HG03139 (cell line): ENCODE results near the gene CBFA2T2.
"Not testable (repeated sequence)": the region's sequence is repeated elsewhere in the genome, so short reads cannot be mapped to it uniquely, and the experiment has no call there.

ENCODE experiments used
- ATAC-seq: cut with Tn5 transposase; IDR thresholded peaks from one replicate; pipeline ENCODE4 v1.9.1; 2021; ENCODE audit not compliant: unreplicated experiment

The CBFA2T2 gene

DNA sequence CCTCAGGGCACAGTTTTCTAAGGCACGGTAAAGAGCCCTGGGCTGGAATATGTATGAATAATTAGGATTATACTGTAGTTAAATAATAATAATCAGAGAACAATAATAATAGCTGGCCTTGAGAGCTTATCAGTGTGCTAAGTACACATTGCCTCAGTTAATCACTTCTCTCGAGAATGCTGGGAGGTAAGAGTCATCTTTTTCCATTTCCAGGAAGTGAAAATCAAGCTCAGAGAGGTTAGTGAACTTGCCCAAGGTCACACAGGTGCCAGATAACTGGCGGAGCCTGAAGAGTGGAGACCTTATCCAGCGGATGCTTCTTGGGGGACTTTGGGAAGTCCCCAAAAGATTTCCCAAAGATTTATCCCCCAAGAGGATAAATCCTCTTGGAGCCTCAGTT is 19.4 kb upstream of the CBFA2T2 start:
- ATAC-seq: no peak

DNA sequence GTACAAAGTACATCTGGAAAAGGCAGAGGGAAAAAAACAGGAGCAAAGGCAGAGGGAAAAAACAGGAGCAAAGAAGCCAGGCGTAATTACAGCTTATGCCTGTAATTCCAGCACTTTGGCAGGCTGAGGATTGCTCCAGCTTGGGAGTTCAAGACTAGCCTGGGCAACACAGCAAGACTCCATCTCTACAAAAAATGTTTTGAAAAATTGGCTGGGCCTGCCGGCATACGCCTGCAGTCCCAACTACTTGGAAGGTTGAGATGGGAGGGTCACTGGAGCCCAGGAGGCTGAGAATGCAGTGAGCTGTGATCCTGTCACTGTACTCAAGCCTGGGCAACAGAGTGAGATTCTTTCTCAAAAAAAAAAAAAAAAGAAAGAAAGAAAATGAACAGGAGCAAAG is 19.0 kb upstream of the CBFA2T2 start:
- ATAC-seq: no peak

DNA sequence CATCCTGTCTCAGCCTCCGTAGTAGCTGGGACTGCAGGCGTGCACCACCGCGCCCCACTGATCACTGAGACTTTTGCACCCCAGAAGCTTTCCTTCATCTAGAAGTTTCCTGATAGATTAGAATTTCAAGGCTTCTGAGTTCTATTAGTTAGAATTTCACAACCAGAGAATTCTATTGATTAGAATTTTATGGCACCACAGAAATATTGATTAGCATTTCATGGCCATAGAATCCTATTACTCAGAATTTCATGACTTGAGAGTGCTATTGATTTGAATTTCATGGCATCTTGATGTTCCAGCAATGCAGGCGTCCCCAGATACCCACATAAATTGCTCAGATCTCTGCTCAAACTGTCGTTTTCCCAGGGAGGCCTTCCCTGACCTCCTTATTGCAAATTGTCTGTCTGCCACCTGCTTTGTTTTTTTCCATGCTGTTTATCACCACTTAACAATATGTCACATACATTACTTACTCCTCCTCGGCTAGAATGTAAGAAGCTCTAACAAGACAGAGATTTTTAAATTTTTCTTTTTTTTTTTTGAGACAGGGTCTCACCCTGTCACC is 16.9 kb upstream of the CBFA2T2 start:
- ATAC-seq: no peak

DNA sequence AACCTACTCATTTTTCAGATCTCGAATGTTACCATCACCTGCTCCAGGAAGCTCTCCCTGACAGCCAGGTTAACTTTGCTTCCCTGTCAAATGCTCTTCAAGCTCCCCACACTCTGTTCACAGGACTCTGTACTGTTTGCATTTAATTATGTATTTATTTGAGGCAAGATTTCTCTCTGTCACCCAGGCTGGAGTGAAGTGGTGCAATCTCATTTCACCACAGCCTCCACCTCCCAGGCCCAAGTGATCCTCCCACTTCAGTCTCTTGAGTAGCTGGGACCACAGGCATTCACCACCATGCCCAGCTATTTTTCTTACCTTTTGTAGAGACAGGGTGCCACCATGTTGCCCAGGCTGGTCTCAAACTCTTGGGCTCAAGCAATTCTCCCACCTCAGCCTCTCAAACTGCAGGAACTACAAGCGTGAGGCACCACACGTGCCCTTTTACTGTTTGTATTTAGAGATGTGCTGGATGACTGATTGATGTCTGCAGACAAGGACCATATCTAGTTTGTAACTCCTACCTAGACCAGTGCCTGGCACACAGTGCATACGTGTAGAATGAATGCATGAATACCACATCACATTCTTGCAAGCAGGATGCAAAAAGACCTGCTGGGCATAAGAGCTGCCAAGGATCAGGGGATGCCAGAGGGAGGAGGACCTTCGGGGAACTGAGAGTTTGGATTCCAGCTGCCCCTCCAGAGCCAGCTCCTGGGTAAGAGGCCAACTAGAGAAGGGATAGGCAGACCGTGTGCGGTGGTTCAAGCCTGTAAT is 15.6 kb upstream of the CBFA2T2 start:
- ATAC-seq: no peak

DNA sequence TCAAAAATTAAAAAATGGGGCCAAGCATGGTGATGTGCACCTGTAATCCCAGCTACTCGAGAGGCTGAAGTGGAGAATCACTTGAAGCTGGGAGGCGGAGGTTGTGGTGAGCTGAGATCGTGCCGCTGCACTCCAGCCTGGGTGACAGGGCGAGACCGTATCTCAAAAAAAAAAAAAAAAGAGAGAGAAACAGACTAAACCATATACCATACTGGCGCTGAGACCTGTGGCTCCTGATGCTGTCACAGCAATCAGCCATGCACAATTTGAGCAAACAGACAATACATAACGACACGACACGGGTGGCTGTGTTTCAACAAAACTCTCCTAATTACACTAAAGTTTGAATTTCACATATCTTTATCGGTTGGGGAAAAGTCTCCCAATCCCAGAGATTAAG is 14.9 kb upstream of the CBFA2T2 start:
- no peak for ATAC-seq

DNA sequence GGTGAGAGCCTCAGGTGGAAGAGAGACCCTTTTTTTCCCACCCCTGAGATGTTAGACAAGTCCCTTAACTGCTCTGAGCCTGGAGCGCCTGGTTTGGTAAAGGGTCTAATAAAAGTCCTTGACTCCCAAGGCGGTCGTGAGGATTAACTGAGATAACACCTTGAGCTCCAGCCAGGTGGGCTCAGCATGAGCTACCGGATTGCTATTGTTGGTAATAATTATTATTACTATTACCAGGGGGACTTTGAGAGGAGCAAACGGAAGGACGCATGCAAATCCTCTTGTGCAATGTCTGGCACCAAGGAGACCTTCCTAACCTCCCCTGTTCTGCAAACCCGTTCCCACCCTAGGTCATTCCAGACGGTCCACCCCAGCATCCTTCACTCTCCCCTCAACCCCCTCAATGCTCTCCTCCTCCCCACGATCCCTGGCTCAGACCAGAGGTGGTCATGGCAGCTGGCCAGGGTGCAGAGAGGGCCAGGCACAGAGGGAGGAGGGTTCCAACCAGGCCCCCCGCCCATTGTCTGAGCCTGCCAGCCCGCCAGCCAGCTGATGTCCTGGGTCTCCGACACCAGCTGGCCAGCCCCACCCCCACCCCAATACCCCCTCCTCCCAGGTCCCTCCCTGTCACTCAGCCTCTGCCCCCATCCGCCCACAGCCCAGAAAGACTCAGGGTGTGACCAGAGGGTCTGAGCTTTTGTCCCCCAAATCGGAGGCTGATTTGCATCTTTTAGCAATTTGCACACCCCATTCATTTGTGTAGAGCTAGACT is 14.3 kb upstream of the CBFA2T2 start:
- ATAC-seq: no peak

DNA sequence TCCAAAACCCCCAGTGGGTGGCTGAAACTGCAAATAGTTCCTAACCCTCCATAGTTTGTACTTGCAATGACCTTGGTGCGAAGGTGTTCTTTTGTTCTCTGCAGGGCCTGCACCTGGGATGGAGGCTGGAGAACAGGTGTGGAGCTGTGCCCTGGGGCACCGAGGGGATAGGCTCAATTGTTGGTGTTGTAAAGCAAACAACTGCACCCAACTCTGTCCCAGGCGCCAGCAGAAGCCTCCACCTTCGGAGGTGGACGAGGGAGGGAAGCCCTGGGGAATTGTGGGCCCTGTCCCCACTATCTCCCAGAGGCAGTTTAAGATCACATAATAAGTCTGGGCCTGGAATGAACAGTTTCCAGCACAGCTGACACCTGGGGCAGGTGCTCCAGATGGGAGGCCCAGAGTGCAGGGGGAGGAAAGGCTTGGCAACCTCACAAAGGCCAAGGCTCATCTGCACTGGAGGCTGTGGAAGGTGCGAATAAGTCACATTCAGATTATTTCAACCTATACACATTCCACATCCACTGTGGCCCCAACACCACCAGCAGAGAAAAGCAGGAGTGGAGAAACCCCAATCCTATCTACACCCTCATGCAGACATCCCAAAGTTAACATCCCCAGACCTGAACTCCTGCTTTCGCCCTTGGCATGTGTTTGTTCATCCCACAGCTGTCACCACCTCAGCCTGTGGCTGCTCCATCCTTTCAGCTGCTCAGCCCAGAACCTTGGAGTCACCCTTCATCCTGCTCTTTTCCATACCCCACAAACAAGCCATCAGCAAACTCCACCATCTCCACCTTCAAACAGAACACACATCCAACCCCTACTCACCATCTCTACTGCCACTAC is 12.3 kb upstream of the CBFA2T2 start:
- ATAC-seq: no peak

DNA sequence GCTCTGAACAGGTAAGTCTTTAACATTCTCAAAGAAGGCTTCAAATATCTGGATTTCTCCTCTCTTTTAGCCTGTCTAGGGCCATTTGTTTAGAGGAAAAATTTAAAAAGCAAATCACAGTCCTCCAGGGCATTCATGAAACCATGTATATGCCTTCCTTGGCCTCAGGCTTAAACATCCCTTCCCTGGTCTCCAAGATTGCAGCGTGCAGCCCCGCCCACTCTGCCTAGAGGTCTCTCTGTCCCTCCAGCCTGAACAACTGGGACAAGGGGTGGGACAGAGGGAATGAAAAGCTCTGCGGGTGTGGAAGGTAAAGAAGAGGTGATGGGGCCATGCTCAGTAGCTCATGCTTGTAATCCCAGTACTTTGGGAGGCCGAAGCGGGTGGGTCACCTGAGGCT is 9.8 kb upstream of the CBFA2T2 start:
- ATAC-seq: no peak

DNA sequence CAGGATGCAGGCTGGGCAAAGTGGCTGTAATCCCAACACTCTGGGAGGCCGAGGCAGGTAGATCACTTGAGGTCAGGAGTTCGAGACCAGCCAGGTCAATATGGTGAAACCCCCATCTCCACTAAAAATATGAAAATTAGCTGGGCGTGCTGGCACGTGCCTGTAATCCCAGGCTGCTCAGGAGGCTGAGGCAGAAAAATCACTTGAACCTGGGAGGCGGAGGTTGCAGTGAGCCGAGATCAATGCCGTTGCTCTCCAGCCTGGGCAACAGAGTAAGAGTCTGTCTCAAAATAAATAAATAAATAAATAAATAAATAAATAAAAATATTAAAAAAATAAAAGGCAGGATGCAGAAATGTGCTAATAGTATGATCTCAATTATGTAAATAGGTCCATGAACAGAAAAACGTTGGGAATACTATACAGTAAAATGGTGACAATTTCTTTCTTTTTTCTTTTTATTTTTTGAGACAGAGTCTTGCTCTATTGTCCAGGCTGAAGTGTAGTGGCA is 8.4 kb upstream of the CBFA2T2 start:
- ATAC-seq: no peak

DNA sequence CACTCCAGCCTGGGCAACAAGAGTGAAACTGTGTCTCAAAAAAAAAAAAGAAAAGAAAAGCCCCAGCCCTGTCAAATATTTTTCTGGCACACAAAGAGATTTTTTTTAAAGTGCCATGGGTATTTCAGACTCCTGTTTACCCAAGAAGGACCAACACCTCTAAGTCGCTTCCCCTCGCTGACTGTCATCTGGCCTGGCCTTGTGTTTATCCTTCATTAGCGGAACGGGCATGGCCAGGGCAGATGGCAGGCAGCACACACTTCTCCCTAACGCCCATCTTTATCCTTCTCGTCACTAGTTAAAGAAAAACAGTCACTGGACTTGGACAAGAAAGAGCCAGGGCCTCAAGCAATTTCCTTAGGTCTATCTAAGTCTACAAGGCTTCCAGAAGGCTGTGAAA is 7.3 kb upstream of the CBFA2T2 start:
- ATAC-seq: no peak

DNA sequence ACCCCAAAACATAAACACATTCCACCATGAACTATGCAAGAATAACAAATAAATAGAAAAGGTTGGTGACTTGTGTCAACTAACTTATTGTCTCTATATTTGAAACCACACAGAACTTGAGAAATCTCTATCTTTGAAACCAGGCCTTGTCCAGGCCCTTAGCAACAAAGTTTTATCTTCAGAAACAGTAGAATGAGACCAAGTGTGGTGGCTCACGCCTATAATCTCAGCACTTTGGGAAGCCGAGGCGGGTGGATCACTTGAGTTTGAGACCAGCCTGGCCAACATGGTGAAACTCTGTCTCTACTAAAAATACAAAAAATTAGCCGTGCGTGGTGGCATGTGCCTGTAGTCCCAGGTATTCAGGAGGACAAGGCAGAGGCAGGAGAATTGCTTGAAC is 6.7 kb upstream of the CBFA2T2 start:
- not testable (repeated sequence) for ATAC-seq

DNA sequence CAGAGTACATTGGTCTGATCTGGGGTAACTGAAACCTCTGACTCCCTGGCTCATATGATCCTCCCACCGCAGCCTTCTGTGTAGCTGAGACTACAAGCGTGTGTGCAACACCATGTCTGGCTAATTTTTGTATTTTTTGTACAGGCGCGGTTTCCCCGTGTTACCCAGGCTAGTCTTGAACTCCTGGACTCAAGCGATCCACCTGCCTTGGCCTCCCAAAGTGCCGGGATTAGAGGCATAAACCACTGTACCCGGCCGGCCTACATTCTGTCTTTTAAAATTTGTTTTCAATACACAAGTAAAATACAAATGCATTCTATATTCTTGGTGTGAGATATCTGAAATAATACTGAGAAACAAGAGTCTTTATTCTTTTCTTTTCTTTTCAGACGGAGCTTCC is 1.7 kb upstream of the CBFA2T2 start:
- ATAC-seq: no peak

DNA sequence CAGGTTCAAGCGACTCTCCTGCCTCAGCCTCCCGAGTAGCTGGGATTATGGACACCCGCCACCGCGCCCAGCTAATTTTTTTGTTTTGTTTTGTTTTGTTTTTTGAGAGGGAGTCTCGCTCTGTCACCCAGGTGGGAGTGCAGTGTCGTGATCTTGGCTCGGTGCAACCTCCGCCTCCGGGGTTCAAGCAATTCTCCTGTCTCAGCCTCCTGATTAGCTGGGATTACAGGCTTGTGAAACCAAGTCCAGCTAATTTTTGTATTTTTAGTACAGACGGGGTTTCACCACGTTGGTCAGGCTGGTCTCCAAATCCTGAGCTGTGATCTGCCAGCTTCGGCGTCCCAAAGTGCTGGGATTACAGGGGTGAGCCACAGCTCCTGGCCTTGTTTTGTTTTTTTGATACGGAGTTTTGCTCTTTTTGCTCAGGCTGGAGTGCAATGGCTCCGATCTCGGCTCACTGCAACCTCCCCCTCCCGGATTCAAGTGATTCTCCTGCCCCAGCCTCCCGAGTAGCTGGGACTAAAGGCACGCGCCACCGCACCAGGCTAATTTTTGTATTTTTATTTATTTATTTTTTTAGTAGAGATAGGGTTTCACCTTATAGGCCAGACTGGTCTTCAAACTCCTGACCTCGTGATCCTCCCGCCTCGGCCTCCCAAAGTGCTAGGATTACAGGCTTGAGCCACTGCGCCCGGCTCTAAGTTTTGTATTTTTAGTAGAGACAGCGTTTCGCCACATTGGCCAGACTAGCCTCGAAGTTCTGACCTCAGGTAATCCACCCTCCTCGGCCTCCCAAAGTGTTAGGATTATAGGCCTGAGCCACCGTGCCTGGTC is 1.0 kb upstream of the CBFA2T2 start:
- ATAC-seq: not testable (repeated sequence)

DNA sequence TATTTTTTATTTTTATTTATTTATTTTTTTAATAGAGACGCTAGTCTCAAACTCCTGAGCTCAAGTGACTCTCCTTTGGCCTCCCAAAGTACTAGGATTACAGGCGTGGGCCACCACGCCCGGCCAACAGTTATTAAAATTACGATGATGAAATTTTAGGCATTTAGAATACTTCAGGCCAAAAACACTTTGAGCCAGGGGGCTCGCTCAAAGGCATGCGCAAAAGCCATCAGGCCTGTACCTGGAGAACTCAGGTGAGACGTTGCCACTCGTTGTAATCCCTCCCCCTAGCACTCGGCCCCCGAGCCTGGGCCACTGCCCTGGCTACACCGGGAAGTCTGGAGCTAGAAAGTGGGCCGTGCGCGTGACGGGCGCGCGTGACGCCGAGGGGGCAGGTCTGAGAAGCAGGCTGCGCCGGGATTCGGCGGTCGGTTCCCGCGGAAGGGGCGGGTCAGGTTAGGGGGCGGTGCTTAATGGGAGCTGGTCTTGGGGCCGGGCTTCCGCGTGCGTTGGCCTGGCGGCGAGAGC is 337 bp upstream of the CBFA2T2 start:
- peak; percentile 94 for ATAC-seq

DNA sequence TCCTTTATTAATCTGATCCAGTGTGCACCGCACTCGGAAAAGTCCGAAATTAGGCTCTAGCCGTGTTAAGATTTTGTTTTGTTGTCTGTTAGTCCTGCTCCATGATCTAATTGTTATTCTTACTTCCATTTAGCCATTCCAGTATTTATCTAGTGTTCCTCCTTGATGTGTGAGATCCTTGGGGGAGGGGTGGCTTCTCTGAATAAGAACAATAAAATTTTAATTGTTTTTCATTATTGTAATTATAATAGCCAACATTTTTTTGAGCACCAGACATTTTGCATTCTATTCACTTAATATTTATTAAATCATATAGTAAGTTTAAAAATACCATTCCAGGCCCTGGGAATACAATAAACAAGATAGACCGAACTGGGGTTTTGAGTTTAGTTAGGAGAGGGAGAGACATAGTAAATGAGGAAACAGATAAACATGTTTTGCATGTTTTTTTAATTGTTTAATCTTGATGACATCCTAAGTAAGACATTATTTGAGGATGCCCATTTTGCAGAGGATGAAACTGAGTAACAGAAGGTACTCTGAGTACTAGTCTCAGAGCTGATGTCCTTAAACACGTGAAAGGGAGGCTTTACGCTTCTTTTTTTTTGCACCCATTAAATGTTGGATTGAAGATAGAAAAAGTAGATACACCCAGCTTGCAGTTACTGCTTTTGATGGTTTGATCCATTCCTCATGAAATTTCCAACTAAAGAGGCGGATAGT is 1.2 kb downstream of the CBFA2T2 start:
- no peak for ATAC-seq

DNA sequence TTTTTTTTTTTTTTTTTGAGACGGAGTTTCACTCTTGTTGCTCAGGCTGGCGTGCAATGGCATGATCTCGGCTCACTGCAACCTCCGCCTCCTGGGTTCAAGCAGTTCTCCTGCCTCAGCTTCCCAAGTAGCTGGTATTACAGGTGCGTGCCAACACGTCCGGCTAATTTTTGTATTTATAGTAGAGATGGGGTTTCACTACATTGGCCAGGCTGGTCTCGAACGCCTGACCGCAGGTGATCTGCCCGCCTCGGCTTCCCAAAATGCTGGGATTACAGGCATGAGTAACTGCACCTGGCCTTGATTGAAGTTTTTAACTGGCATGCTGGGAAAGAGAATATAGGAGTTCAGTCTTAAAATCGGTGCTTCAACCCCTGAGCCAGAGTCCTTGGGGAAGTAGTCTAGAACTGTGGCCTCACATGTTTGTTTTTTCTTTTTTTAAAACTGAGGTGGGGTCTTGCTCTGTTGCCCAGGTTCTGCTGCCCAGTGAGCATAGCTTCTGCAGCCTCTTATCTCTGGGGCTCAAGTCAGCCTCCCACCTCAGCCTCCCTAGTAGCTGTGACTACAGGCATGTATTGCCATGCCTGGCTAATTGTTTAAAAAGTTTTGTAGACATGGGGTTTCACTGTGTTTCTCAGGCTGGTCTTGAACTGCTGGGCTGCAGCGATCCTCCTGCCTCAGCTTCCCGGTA is 3.3 kb downstream of the CBFA2T2 start:
- ATAC-seq: no peak

DNA sequence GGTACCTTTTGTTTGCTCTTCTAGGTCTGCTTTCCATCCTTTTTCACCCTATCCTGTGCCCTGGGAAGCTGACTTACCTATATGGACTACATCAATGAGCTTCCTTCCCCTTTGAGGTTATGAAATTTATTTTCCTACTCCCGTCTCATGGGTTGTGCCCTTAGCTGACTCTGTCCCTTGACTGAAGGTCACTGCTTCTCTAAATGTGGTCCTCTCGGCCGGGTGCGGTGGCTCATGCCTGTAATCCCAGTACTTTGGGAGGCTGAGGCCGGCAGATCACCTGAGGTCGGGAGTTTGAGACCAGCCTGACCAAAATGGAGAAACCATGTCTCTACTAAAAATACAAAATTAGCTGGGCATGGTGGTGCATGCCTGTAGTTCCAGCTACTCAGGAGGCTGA is 6.9 kb downstream of the CBFA2T2 start:
- not testable (repeated sequence) for ATAC-seq

DNA sequence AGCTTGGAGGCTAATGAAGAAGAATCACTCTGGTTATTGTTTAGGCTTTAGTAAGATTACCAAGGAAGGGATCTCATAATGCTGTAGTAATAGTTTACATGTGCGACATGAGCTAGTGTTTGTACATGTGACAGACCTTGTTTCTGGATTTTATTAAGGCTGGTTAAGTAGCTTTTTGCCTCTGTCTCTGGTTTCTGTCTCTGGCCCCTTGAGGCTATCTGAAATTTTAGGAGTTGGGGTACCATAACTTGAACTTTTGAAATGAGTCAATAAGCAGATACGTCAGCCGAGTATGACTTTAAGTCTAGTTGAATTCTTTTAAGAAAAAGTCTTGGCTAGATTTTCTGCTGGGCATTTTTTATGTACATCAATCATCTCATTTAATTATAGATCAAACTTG is 9.5 kb downstream of the CBFA2T2 start:
- ATAC-seq: no peak

DNA sequence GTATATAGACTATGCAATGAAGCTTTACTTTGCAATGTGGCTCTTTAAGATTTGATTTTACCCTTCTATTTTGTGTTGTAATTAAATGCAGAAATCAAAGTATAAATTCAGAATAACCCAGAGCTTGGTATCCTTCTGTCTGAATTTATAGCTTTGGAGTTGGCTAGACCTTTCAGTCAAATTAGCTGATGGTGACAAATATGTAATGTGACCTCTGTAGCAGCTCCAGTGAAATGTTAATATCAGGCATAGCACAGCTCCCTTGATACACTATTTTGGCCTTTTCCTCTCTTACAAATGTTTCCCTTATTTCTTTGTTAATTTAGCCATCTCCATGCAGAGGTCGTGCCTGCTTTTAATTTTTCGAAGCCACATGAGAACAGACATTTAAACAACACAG is 11.1 kb downstream of the CBFA2T2 start:
- no peak for ATAC-seq
